Measurements from ENCODE around the gene S100A7A.
"Not testable (repeated sequence)": the region's sequence is repeated elsewhere in the genome, so short reads cannot be mapped to it uniquely, and the experiment has no call there.

Gene S100A7A

DNA sequence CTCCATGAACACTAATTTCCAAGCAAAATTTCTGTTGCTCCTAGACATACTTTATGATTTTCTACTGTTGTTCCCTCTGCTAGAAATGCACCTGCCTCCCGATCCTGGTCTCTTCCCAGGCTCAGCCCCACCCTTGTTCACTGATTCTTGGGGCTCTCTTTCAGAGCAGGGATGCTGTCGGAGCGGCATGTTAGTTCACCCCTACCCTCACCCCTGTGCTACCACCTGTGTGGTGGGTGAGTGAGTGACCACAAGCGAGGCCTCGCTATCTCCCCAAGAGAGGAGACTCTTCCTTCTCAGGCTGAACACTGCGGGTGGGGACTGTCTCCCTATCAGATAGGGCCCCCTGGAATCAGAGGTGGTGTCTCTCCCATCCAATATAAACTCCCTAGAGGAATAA, 20.5 kb upstream of the S100A7A start:
- DNase-seq, result no peak

DNA sequence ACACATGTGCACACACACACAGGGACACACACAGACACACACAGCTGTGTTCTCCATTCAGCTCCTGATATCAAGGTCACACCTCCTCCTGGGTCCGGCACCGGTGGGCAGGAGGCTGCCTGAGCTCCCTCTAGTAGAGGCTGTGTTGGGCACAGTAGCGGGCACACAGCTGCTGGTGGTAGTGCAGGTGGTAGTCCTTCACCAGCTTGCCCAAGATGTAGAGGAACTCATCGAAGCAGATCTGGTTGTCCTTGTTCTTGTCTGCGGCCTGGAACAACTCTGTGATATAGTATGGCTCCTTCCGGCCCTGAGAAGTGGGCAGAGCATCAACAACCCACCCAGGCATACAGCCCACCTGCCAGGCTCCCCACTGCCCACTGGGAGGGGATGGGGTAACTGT, 19.9 kb upstream of the S100A7A start:
- DNase-seq, result no peak

DNA sequence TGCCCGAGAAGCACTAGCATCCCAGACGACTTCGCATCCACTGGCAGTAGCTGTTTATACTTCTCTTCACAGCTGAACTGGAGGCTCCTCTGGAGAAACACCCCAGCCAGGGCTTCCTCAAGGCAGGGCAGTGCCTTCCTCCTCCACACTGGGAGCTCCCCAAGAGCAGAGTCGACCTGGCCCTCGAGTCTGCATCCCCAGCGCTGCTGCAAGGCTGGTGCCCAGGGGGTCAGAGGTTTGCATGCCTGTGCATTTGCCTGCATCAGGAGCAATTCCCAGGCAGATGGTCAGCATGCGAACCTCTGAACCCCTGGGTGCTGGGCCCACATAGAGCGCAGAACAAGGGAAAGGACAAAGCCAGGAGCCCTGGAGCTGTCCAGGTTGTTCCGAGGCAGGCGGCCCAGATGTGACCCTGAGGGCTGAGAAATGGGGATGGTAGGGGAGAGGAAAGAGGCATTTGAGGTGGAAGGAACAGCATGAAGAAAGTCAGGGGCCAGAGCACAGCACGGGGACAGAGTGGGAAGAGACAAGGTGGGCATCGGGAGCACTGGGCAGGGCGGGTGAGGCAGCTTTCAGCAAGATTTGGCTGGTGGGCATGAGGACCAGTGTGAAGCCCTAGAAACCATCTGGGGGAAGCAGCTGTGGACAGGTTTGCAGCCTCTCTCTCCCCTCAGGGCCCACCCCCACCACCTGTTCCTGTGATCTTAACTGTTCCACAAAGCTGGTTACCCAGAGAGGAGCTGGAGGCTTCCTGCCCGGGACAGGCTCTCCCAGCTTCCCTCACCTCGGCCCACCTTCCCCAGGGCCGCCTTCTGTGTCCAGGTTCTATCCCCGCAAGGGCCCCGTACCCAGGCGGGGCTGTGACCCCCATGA, 19.0 kb upstream of the S100A7A start:
- DNase-seq, result no peak

DNA sequence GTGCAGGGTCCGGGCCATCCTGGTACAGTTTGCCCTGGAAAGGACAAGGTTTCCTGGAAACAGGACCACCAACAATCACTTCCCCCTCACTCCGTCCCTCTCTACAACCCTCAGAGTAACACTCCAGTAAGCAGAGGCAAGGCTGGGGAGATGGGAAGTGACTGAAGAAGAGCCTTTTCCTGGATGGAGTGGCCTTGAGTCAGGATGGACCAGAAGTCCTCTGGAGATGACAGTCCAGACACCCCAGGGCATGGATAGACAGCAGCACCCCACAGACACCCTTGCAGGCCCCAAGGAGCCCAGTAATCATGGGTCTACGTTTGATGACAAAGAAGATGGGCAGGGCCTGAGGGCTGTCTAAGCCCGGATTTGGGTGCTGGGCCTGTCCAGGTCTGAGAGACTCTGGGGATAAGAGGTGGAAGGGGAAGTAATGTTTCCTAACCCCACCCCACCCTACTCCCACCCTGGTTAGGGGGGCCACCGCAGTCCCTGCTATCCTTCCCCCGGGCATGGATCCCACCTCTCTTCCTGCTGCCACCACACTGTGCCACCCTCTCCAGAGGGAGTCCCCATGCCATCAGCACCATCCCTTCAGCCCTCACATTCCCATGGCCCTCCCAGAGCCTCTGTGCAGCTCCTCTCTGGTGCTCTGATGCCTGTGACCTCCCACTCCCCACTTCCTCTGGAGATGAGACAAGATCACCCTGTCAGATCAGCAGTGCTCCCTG, 18.2 kb upstream of the S100A7A start:
- no peak for DNase-seq

DNA sequence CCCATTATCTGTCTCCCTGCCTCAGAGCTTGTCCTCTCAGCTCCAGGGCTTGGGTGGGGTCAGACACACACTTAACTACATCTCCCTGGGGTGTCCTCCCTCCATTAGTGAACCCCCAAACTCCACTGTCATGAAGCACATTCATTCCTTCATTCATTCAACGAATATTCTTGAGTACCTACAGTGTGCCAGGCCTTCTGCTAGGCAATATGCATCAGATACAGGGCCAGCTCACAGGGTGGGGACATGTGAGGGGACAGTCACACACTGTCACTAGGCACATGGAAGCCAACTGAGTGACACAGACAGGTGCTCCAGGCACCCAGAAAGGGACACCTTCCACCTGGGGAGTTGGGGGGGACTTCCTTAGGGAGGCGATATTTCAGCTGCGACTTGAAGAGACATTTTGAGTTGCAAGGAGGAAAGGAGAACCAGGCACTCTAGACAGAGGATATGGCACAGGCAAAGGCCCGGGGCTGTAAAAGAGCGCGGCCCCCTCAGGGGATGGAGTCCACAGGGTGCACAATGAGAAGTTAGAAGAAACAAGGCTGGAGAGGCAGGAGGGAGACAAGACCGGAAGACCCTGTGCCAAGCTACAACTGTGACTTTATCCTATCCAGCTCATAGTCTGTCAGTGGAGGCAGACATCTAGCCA, 16.8 kb upstream of the S100A7A start:
- no peak for DNase-seq

DNA sequence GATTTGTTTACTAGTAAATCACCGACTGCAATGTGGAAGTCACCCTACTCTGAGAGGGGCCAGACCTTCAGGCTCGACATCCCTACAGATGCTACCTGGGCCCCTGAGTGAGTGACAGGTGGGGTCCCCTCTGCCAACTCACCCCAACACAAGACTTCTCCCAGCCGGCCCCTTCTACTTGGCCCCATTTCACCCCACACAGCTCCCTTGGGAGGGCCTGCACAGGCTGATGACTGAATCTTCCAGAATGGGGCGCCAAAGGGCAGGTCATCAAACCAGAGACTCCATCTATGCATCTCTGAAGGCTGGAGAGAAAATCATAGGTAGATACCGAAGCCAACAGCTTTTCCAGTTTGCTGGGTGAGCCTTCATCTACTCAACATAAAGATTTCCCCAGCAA, 16.1 kb upstream of the S100A7A start:
- no peak for DNase-seq

DNA sequence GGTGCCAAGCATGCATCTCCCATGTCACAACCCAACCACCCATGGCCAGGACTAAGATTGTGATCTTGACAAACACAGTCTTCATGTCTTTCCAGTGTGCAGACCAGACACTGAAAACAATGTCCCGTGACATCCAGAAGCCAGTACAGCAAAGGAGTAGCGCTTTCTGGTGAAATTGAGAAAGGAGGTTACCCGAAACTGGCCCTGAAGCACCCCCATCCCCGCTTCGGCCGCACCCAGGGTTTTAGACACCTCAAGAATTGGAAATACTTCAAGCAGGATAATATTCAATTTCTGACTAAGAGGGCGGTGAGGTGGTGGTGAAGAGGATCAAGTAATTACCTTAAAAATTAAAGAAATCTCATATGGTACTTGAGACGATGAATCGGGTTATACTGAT, 14.9 kb upstream of the S100A7A start:
- no peak for DNase-seq

DNA sequence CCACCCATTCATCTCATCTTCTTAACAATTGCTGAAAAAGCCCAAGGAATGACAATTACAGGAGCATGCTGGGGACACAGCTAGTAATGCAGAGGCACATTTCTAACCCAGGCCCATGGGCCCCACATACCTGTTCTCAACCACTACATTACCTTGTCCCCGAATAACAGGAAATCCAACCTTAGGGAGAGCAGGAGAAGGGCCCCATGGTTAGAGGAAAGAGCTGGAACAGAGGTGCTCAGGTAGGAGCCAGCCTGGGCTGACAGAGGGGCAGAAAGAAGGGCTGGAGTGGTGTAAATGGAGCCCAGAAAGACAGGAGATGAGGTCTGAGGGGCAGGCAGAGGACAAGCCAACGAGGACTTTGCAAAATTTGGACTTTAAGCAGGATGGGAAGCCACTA, 14.1 kb upstream of the S100A7A start:
- DNase-seq, result no peak

DNA sequence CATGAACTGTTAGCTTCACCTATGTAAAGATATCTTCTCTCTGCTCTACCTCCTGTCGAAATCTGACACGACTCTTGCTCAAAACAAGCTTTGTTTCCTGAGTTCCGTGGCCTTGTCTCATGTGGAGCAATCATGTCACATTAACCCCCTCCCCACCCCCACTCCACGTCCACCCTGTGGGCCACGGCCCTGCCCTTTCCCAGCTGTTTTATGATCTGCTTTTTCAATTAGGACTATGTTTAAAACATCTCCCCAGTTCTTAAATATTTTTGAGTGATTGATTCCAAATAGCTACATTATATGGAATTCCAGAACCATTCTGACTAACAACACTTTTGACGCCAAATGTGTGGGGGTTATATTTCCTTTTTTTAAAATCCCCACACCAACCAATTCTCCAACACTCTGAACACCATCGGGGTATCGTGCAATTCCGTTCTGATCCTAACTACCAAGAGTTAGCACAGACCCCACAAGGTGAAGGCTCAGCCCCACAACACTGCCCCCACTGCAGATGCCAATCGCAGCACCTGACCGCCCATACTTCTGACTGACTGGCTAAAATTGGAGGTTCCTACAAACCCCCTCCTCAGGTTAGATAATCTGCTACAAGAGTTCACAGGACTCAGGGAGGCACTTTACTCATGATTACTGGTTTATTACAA, 12.8 kb upstream of the S100A7A start:
- DNase-seq, result no peak

DNA sequence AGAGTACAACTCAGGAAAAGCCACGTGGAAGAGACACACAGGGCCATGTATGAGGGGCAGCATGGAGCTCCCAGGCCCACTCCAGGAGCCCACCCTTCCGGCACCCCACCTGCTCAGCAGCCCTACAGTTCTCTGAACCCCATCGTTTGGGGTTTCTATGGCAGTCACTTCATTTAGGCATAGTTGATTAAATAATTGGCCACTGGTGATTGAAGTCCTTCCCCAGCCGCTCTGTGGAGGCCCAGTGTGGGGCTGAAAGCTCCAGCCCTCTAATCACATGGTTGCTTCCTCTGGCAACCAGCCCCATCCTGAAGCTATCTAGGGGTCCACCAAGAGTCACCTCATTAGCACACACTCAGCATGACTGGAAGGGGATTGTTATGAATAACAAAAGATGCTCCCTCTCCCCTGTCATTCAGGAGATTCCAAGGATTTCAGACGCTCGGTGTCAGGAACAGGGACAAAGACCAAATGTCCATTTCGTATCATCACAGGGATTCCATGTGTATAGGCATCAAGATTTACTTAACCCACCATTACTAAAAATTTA, 12.2 kb upstream of the S100A7A start:
- no peak for DNase-seq

DNA sequence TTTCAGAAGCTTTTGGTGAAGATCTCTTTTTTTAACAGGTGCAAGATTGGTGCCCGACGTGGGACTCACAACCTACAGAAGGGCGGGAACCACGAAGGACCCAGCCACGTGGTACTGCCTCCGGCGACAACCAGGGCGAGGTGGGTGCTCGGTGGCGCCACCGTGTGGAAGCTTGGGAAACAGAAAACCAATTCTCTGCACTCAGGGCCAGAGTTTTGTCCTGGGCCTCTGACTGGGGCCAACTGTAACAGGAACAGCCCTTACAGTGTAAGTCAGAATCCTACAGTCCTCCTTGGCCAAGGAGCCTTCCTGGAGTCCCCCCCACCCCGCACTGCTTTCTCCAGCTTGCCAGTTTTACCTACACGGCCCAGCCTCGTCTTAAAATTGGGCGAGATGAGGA, 11.6 kb upstream of the S100A7A start:
- peak; percentile 79 for DNase-seq

DNA sequence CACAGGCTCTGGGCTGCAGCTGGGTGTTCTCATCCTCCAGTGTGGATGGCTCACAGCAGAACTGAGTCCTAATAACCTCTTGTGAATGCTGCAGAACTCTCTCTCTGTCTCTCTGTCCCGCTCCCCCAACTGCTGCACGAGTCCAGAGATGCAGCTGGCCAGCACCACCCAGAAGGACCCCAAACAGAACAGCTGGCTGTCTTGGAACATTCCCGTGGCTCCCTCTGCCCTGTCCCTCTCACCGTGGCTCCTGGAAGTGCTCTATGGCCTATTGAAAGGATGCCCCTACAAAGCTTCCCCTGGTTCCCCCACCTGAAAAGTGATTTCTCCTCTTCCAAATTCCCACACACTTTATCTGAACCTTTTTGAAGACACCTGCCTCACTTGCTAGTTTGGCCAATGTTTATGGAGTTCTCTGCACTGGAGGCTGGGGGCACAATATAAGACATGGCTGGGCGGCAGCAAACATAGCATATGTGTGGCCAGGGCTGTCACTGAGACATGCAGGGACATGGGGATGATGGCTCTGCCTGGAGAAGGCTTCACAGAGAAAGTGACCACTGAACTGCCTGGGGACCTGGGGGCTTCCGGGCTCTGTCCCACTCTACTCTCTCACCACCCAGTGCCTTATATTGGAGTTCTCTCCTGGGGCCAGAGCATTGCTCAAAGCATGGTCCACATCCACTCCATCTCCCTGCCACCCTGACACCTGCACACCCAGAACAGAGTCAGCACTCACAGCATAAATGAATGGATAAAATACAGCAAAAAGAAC, 10.3 kb upstream of the S100A7A start:
- DNase-seq, result not testable (repeated sequence)

DNA sequence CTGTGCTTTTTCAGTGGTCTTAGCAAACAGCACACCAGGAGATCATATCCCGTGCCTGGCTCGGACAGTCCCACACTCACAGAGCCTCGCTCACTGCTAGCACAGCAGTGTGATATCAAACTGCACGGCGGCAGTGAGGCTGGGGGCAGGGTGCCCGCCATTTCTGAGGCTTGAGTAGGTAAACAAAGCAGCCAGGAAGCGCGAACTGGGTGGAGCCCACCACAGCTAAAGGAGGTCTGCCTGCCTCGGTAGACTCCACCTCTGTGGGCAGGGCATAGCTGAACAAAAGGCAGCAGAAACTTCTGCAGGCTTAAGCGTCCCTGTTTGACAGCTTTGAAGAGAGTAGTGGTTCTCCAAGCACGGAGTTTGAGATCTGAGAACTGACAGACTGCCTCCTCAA, 9.0 kb upstream of the S100A7A start:
- not testable (repeated sequence) for DNase-seq

DNA sequence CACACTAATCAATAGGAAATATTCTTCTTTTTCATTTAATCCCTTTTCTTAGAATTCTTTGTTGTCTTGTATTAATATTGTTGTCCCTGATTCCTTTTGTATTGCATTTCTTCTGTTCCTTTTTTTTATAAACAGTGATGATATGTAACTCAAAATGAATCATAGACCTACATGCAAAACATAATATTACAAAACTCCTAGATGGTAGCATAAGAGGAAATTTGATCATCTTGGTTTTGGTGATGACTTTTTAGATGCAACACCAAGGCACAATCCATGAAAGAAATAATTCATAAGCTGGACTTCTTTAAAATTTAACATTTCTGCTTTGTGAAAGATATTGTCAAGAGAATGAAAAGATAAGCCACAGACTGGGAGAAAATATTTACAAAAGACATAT, 2.4 kb upstream of the S100A7A start:
- DNase-seq, result not testable (repeated sequence)

DNA sequence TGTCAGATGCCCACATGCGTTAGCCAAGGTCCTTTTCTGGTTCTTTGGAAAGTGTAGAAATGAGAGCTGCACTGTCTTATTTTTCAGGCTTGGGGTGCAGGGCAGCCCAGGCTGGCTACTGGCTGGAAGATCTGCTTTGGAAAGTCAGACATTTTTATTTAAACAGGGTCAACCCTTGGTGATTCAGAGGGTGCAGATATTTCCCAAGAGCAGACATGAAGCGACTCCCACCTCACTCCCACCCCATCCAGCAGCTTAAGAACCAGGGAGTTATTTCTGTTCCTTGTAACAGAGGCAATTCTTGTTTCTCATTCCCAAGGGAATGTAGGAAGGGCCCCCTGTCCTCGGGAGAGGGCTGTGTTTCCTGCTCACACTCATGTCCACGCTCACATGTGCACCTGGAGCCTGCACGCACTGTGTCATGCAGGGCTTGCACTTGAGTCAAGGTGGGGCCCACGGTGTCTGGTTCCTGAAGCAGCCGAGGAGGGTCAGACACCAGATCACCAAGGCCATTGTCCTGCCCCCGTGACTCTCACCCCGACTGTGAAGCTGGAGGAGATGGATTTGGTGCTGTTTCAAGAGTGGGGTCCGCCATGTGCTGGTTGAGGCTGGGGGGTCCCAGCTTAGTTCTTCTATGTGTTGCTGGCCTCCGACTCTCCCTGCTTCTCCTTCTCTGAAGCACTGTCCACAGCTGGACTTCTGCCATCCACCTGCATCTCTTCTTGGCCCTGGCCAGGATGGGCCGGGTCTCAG, 992 bp downstream of the S100A7A start:
- no peak for DNase-seq

DNA sequence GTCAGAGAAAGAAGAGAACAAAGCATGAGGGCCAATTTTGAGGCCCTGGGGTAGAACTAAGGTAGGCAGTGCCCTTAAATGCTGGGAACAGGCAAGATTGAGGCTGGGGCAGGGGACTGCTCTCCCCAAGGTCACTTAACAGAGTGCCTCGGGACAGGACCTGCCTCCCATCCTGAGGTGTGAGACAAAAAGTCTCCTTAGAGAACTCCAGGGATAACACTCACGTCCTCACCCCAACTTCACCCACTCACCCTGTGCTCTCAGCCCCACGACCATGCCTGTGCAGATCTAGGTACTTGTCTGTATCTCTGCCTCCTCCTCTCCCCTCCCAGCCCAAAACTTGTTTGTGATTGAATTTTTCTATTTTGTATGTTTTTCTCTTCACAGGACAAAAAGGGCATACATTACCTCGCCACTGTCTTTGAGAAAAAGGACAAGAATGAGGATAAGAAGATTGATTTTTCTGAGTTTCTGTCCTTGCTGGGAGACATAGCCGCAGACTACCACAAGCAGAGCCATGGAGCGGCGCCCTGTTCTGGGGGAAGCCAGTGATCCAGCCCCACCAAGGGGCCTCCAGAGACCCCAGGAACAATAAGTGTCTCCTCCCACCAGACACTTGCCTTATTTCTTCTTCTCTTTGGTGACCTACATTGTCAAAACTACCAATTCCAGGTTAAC, 2.6 kb downstream of the S100A7A start:
- DNase-seq, result not testable (repeated sequence)

DNA sequence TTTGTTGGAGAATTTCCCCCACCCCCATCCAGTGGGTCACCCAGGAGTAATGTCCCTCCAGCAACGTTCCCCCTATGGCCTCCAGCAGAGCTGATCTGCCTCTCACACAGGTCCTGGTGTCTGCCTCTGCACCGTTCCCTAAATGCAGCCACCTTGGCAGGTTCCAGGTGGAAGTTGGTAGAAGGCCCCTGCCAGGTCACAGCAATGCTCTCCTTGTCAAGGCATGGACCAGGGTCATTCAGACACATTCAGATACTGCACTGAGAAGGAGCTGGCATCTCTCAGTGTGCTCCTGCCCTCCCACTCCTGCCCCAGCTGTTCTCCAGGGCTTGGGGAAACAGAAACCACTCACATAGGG, 3.1 kb downstream of the S100A7A start:
- not testable (repeated sequence) for DNase-seq

DNA sequence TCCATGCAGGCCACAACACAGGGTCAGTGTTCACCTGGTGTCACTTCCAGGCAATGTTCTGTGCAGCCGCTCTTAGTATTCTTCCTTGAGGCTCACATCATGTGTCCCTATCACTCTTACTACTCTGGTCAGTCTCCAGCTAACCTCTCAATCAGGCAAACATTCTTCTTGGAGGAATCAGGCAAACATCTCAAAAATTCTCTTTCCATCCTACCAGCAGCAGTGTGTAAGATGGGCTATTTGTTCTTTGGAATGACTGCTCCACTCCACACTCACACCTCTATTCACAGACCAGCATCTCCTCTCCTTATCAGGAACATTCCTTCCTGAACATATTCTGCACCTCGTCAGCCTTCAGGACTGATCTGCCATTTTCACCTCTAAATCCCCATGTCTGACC, 4.0 kb downstream of the S100A7A start:
- DNase-seq, result no peak

DNA sequence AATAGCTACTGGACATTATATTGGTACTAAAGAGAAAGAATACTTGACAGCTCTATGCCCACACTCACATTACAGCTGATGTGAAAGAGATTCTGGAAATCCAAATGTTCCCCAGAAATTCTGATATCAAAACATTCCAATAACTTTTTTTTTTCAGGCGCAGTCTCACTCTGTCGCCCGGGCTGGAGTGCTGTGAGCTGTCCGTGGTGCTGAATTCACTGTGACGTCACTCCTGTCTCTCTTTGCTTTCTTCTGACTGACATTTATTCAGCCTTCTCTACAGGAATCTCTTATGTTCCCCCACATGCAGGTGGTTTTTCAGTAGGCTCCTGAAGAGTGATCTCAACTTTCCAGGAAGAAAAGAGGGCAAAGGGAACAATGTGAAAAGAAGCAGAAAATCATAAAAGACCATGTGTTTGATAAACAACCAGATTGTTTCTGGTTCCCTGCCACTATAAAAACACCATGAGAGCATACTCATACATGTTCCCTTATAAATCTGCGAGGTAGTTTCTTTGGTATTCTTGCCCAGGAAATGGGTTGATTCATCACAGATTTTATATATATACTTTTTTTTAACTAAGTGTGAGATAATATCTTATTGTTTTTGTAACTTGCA, 6.2 kb downstream of the S100A7A start:
- peak; percentile 85 for DNase-seq

DNA sequence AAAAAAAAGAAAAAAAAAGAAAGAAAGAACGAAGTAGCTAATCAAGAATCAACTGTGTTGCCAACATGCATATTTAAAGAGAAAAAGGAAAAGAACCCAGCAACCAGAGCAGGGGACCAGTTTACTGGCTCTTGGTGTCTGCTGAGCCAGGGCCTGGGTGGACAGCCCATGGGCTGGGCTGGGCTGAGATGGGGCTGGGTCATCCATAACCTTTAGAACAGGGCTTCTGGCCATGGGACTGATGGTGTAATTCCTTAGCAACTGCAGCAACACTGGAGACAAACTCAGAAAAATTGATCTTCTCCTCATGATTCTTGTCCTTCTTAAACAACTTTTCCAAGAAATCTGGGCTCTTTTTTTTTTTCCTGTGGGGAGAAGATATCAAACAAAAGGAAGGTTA, 10.5 kb downstream of the S100A7A start:
- no peak for DNase-seq

Data from stimulated activated CD8-positive, alpha-beta memory T cell treated with anti-CD3 and anti-CD28 coated beads, Interleukin-4, amount 100 ng/mL, for 48 hours (primary cell).